Neural cell (in vitro differentiated cells): ENCODE data around the gene GPX3. TPM values are rescaled to one million over a fixed set of nuclear protein-coding genes. Genes with fewer than 3 reads are reported as not detected.
A peak's percentile ranks its signal among the peaks of the same experiment; 100 is the strongest.

ENCODE experiments used
- H2AFZ ChIP-seq: fragments of 200-600, 300-800 bp; sonication (generic), shearing (Covaris generic); 2 replicates; pipeline ENCODE4 v1.6.0; 2014; ENCODE audit warnings: low read depth, mild to moderate bottlenecking, antibody characterized with exemption, low read length, moderate library complexity
- H3F3A ChIP-seq: fragments of 200-600 bp; shearing (Covaris generic); 2 replicates; pipeline ENCODE4 v1.6.1; 2016; ENCODE audit warnings: mild to moderate bottlenecking, moderate library complexity, mixed read lengths, antibody characterized with exemption, low read length; ENCODE audit not compliant: insufficient read depth, poor library complexity, severe bottlenecking
- H3K27ac ChIP-seq: fragments of 200-600, 300-800 bp; sonication (generic), shearing (Covaris generic); 2 replicates; pipeline ENCODE4 v1.5.1; 2014; ENCODE audit warnings: mild to moderate bottlenecking, low read length, moderate library complexity
- H3K27me3 ChIP-seq: fragments of 300-800, 200-600 bp; sonication (generic), shearing (Covaris generic); 2 replicates; pipeline ENCODE4 v1.6.0; 2014; ENCODE audit warnings: mild to moderate bottlenecking, low read depth, low read length, moderate library complexity; ENCODE audit not compliant: insufficient read depth
- H3K36me3 ChIP-seq: fragments of 300-800, 200-600 bp; sonication (generic), shearing (Covaris generic); 2 replicates; pipeline ENCODE4 v1.5.1; 2014; ENCODE audit warnings: mild to moderate bottlenecking, antibody characterized with exemption, low read length, moderate library complexity; ENCODE audit not compliant: insufficient read depth
- H3K4me2 ChIP-seq: fragments of 300-800, 200-600 bp; sonication (generic), shearing (Covaris generic); 2 replicates; pipeline ENCODE4 v1.6.0; 2014; ENCODE audit warnings: mild to moderate bottlenecking, low read length
- H3K4me3 ChIP-seq: fragments of 300-800, 200-600 bp; sonication (generic), shearing (Covaris generic); 2 replicates; pipeline ENCODE4 v1.5.1; 2014; ENCODE audit warnings: mild to moderate bottlenecking, low read length, moderate library complexity
- H3K79me2 ChIP-seq: fragments of 200-600 bp; shearing (Covaris generic); replicated peaks from 2 replicates; pipeline ENCODE4 v1.6.0; 2014; ENCODE audit warnings: mild to moderate bottlenecking, low read length, moderate library complexity; ENCODE audit not compliant: insufficient read depth
- H3K9ac ChIP-seq: fragments of 300-800, 200-600 bp; sonication (generic), shearing (Covaris generic); 2 replicates; pipeline ENCODE4 v1.6.1; 2016; ENCODE audit warnings: mild to moderate bottlenecking, low read length, mixed read lengths
- H3K9me2 ChIP-seq: fragments of 200-600 bp; shearing (Covaris generic); 2 replicates; pipeline ENCODE4 v1.6.1; 2016; ENCODE audit warnings: mild to moderate bottlenecking, low read length, mixed read lengths; ENCODE audit not compliant: insufficient read depth
- H3K9me3 ChIP-seq: fragments of 200-600, 300-800 bp; sonication (generic), shearing (Covaris generic); 2 replicates; pipeline ENCODE4 v1.6.1; 2016; ENCODE audit warnings: mild to moderate bottlenecking, mixed run types, low read length, moderate library complexity, mixed read lengths
- H4K20me1 ChIP-seq: fragments of 200-600 bp; shearing (Covaris generic); 2 replicates; pipeline ENCODE4 v1.6.1; 2016; ENCODE audit warnings: mild to moderate bottlenecking, mixed run types; ENCODE audit not compliant: insufficient read depth
- EP300 ChIP-seq: fragments of 450-650 bp; conservative IDR thresholded peaks from 2 replicates; pipeline ENCODE4 v1.6.1; 2014; ENCODE audit warnings: antibody characterized with exemption, mild to moderate bottlenecking, moderate library complexity; ENCODE audit not compliant: poor library complexity, severe bottlenecking
- EZH2 ChIP-seq: fragments of 200-600, 300-800 bp; shearing (Covaris generic), sonication (generic); IDR thresholded peaks from 2 replicates; pipeline ENCODE4 v1.6.1; 2014; ENCODE audit warnings: antibody characterized with exemption, low read length, borderline replicate concordance, mild to moderate bottlenecking; ENCODE audit not compliant: insufficient read depth, poor library complexity, severe bottlenecking
- MXI1 ChIP-seq: fragments of 450-650 bp; conservative IDR thresholded peaks from 2 replicates; pipeline ENCODE4 v1.6.1; 2014; ENCODE audit warnings: antibody characterized with exemption, mild to moderate bottlenecking; ENCODE audit not compliant: poor library complexity, severe bottlenecking
- POLR2AphosphoS5 ChIP-seq: IDR thresholded peaks from 2 replicates; pipeline ENCODE4 v1.6.1; 2012
- RAD21 ChIP-seq: fragments of 450-650 bp; conservative IDR thresholded peaks from 2 replicates; pipeline ENCODE4 v1.6.1; 2014; ENCODE audit warnings: antibody characterized with exemption, mild to moderate bottlenecking, moderate library complexity
- SMC3 ChIP-seq: fragments of 450-650 bp; conservative IDR thresholded peaks from 2 replicates; pipeline ENCODE4 v1.6.1; 2014; ENCODE audit warnings: antibody characterized with exemption, mild to moderate bottlenecking, moderate library complexity; ENCODE audit not compliant: poor library complexity
- TAF1 ChIP-seq: IDR thresholded peaks from 2 replicates; pipeline ENCODE4 v1.6.1; 2012; ENCODE audit warnings: low read depth
- polyA plus RNA-seq: library from polyadenylated mRNA; depleted of rRNA; stranded (reverse); fragments of >200 nt; gene quantifications from 2 replicates; pipeline ENCODE4 v1.2.3, GENCODE V29; 2014
- TF ChIP-seq, protein P1 (sequence below): IDR thresholded peaks from 2 replicates; pipeline ENCODE4 v1.6.1; 2012; ENCODE audit warnings: borderline replicate concordance
- TF ChIP-seq, protein P2 (sequence below): fragments of 450-650 bp; IDR thresholded peaks from 2 replicates; pipeline ENCODE4 v1.5.1; 2014; ENCODE audit warnings: antibody characterized with exemption, mild to moderate bottlenecking, moderate library complexity; ENCODE audit not compliant: poor library complexity, severe bottlenecking

Gene GPX3
- polyA plus RNA-seq, 1 donor from 2014 or later: 4.0 TPM

DNA sequence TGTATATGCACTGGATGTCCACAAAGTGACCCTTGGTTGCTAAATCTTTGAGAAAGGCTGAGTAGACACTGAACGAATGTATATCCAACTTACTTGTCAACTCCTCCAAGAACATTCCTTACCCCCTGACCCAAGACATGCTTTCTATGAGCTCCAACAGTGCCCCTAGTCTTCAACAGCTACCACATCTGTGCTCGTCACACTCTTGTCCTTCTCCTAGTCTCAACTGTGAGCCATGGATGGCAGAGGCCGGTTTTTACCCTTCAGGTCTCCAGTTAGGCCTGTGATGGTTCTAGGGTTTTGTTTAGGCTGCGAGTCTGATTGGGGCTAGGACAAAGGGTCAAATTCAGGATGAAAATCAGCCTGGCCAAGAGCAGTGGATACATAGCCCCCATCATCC is 19.0 kb upstream of the GPX3 start:
- H3K27me3 ChIP-seq: no peaks in the 10 kb centered on the region

DNA sequence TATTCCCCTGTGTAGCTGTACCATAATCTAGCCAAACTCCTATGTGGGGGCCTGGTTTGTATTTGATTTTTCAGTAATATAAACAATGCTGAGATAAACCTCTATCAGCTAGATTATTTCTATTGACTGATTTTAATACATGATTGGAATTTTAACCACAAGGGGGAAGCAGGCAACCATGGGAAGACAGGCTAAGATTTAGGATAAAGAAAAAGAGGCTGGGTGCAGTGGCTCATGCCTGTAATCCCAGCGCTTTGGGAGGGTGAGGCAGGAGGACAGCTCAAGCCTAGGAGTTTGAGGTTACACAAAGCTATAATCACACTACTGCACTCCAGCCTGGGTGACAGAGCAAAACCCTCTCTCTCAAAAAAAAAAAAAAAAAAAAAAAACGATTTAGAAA is 18.1 kb upstream of the GPX3 start:
- Histone ChIP-seq H3K27me3 (no peaks in the 10 kb centered on the region), H3K27ac (no peak overlapping the region), H3F3A (no peaks in the 10 kb centered on the region), H3K9ac (no peak overlapping the region), H2AFZ (no peak overlapping the region), H3K36me3 (no peaks in the 10 kb centered on the region), H4K20me1 (no peaks in the 10 kb centered on the region), H3K4me2 (no peak overlapping the region), H3K9me3 (no peaks in the 10 kb centered on the region), H3K79me2 (no peaks in the 10 kb centered on the region), H3K9me2 (no peaks in the 10 kb centered on the region), H3K4me3 (no peak overlapping the region)
- no peak for TF ChIP-seq POLR2AphosphoS5
- TF ChIP-seq, protein P1, sequence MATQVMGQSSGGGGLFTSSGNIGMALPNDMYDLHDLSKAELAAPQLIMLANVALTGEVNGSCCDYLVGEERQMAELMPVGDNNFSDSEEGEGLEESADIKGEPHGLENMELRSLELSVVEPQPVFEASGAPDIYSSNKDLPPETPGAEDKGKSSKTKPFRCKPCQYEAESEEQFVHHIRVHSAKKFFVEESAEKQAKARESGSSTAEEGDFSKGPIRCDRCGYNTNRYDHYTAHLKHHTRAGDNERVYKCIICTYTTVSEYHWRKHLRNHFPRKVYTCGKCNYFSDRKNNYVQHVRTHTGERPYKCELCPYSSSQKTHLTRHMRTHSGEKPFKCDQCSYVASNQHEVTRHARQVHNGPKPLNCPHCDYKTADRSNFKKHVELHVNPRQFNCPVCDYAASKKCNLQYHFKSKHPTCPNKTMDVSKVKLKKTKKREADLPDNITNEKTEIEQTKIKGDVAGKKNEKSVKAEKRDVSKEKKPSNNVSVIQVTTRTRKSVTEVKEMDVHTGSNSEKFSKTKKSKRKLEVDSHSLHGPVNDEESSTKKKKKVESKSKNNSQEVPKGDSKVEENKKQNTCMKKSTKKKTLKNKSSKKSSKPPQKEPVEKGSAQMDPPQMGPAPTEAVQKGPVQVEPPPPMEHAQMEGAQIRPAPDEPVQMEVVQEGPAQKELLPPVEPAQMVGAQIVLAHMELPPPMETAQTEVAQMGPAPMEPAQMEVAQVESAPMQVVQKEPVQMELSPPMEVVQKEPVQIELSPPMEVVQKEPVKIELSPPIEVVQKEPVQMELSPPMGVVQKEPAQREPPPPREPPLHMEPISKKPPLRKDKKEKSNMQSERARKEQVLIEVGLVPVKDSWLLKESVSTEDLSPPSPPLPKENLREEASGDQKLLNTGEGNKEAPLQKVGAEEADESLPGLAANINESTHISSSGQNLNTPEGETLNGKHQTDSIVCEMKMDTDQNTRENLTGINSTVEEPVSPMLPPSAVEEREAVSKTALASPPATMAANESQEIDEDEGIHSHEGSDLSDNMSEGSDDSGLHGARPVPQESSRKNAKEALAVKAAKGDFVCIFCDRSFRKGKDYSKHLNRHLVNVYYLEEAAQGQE: no peak
- no peak for TF ChIP-seq EP300
- TF ChIP-seq, protein P2, sequence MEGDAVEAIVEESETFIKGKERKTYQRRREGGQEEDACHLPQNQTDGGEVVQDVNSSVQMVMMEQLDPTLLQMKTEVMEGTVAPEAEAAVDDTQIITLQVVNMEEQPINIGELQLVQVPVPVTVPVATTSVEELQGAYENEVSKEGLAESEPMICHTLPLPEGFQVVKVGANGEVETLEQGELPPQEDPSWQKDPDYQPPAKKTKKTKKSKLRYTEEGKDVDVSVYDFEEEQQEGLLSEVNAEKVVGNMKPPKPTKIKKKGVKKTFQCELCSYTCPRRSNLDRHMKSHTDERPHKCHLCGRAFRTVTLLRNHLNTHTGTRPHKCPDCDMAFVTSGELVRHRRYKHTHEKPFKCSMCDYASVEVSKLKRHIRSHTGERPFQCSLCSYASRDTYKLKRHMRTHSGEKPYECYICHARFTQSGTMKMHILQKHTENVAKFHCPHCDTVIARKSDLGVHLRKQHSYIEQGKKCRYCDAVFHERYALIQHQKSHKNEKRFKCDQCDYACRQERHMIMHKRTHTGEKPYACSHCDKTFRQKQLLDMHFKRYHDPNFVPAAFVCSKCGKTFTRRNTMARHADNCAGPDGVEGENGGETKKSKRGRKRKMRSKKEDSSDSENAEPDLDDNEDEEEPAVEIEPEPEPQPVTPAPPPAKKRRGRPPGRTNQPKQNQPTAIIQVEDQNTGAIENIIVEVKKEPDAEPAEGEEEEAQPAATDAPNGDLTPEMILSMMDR: peak; percentile 58
- TF ChIP-seq EZH2: no peak
- TF ChIP-seq RAD21: peak; percentile 66
- TF ChIP-seq SMC3: peak; percentile 66

More for the DNA sequence above, 19.0 kb upstream of the GPX3 start:
- no peaks in the 10 kb centered on the region for H3K36me3 ChIP-seq
- no peak overlapping the region for H3K4me2 ChIP-seq
- no peak overlapping the region for H3K27ac ChIP-seq
- H3K9ac ChIP-seq: no peak overlapping the region
- H3K79me2 ChIP-seq: no peaks in the 10 kb centered on the region
- no peaks in the 10 kb centered on the region for H3K9me3 ChIP-seq
- H3K9me2 ChIP-seq: no peaks in the 10 kb centered on the region
- H2AFZ ChIP-seq: no peak overlapping the region
- no peaks in the 10 kb centered on the region for H4K20me1 ChIP-seq
- no peak overlapping the region for H3K4me3 ChIP-seq
- H3F3A ChIP-seq: no peaks in the 10 kb centered on the region
- TF ChIP-seq TAF1 (no peak), POLR2AphosphoS5 (no peak), SMC3 (no peak), EP300 (no peak), EZH2 (no peak), RAD21 (no peak), MXI1 (no peak)
- TF ChIP-seq, protein P2: no peak
- TF ChIP-seq, protein P1: no peak
